Peyer's patch (tissue), 4 donors: ENCODE data around the gene LSM3.

ENCODE experiments used
- POLR2A ChIP-seq, 2 donors: fragments of 450-650 bp; IDR thresholded peaks; one replicate each; pipeline ENCODE4 v1.5.1; 2017; ENCODE audit warnings: antibody characterized with exemption in 2 of 2, mild to moderate bottlenecking in 2 of 2, moderate library complexity in 2 of 2
- TF ChIP-seq, protein P1 (sequence below), 6 experiments: fragments of 450-650 bp in 4 of 6; fragments of 200-600 bp in 2 of 6; sonication (generic) in 1 of 6; IDR thresholded peaks; one replicate each; pipeline ENCODE4 v1.5.1; 2017 to 2019; ENCODE audit warnings: antibody characterized with exemption in 6 of 6, mild to moderate bottlenecking in 3 of 6, moderate library complexity in 1 of 6

DNA sequence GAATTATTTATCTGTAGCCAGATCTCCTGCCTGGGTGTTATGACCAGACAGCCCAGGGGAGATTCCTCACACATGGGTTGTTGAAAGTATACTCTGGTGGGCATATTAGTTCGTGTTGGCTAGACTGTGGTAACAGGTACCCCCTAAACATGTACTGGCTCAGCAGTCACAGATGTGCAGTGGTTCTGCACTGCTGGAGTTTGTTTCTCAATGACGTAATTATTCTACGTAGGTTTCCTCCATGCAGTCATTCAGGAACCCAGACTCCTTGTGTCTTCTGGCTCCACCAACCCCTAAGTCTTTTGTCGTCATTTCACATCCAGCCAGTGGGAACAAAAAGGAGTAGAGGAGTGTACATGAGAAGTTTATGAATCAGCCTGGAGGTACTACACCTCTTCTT lies 16.2 kb downstream of the LSM3 start:
- TF ChIP-seq, protein P1, sequence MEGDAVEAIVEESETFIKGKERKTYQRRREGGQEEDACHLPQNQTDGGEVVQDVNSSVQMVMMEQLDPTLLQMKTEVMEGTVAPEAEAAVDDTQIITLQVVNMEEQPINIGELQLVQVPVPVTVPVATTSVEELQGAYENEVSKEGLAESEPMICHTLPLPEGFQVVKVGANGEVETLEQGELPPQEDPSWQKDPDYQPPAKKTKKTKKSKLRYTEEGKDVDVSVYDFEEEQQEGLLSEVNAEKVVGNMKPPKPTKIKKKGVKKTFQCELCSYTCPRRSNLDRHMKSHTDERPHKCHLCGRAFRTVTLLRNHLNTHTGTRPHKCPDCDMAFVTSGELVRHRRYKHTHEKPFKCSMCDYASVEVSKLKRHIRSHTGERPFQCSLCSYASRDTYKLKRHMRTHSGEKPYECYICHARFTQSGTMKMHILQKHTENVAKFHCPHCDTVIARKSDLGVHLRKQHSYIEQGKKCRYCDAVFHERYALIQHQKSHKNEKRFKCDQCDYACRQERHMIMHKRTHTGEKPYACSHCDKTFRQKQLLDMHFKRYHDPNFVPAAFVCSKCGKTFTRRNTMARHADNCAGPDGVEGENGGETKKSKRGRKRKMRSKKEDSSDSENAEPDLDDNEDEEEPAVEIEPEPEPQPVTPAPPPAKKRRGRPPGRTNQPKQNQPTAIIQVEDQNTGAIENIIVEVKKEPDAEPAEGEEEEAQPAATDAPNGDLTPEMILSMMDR (IDR thresholded peaks at IDR 0.05): no peak
- TF ChIP-seq POLR2A (IDR thresholded peaks at IDR 0.05): no peak
